Liver (tissue), 9 donors: ENCODE results near the gene TSPEAR. TPM values are rescaled to one million over a fixed set of nuclear protein-coding genes. Genes with fewer than 3 reads are reported as not detected.

Experiments used
- DNase-seq: peaks from one replicate; pipeline ENCODE4 v3.0.0-alpha.2; 2017; ENCODE audit warnings: low spot score
- H3K27ac ChIP-seq, 2 donors: one replicate each; pipeline ENCODE4 v1.7.0; 2013; ENCODE audit warnings: inconsistent platforms in 2 of 2, low read length in 2 of 2, control low read depth in 1 of 2, low read depth in 1 of 2, mild to moderate bottlenecking in 1 of 2
- H3K27me3 ChIP-seq, 4 donors: one replicate each; pipeline versions ENCODE4 v1.6.1 to v1.7.0; 2013; ENCODE audit warnings: low read length in 3 of 4, inconsistent platforms in 1 of 4, mild to moderate bottlenecking in 1 of 4, moderate library complexity in 1 of 4; ENCODE audit not compliant: control insufficient read depth in 4 of 4, insufficient read depth in 4 of 4
- H3K36me3 ChIP-seq, 4 donors: one replicate each; pipeline versions ENCODE4 v1.6.1 to v1.7.0; 2013; ENCODE audit warnings: low read length in 3 of 4, mild to moderate bottlenecking in 3 of 4, low read depth in 1 of 4, moderate library complexity in 1 of 4; ENCODE audit not compliant: control insufficient read depth in 4 of 4, insufficient read depth in 3 of 4
- H3K4me1 ChIP-seq, 4 donors: one replicate each; pipeline versions ENCODE4 v1.6.1 to v1.7.0; 2013; ENCODE audit warnings: low read length in 3 of 4, mild to moderate bottlenecking in 3 of 4, moderate library complexity in 1 of 4; ENCODE audit not compliant: control insufficient read depth in 4 of 4, insufficient read depth in 4 of 4
- H3K4me3 ChIP-seq, 3 donors: one replicate each; pipeline versions ENCODE4 v1.6.1 to v1.7.0; 2013; ENCODE audit warnings: low read length in 3 of 3, control low read depth in 1 of 3, low read depth in 1 of 3, mild to moderate bottlenecking in 1 of 3
- H3K9ac ChIP-seq, 2 donors: one replicate each; pipeline ENCODE4 v1.7.0; 2013; ENCODE audit warnings: low read length in 2 of 2, mild to moderate bottlenecking in 2 of 2, moderate library complexity in 2 of 2, control low read depth in 1 of 2, low read depth in 1 of 2
- H3K9me3 ChIP-seq, 4 donors: one replicate each; pipeline versions ENCODE4 v1.6.1 to v1.7.0; 2013; ENCODE audit warnings: low read length in 3 of 4; ENCODE audit not compliant: control insufficient read depth in 4 of 4
- ATF3 ChIP-seq: IDR thresholded peaks from 2 replicates; pipeline ENCODE4 v1.6.1; 2016; ENCODE audit warnings: antibody characterized with exemption
- EGR1 ChIP-seq, 2 donors: IDR thresholded peaks; 2 replicates each; pipeline ENCODE4 v1.6.1; 2016 to 2018; ENCODE audit warnings: antibody characterized with exemption in 2 of 2, low read depth in 2 of 2
- FOXA1 ChIP-seq: IDR thresholded peaks from 2 replicates; pipeline ENCODE4 v1.6.1; 2016; ENCODE audit warnings: antibody characterized with exemption
- FOXA2 ChIP-seq: IDR thresholded peaks from 2 replicates; pipeline ENCODE4 v1.6.1; 2016; ENCODE audit warnings: antibody characterized with exemption
- GABPA ChIP-seq, 2 donors: IDR thresholded peaks in 1 of 2; conservative IDR thresholded peaks in 1 of 2; 2 replicates each; pipeline ENCODE4 v1.6.1; 2016; ENCODE audit warnings: antibody characterized with exemption in 2 of 2, mild to moderate bottlenecking in 1 of 2, moderate library complexity in 1 of 2
- HNF4A ChIP-seq, 2 donors: conservative IDR thresholded peaks; 2 replicates each; pipeline ENCODE4 v1.6.1; 2016; ENCODE audit warnings: antibody characterized with exemption in 2 of 2, mild to moderate bottlenecking in 2 of 2
- HNF4G ChIP-seq: IDR thresholded peaks from 2 replicates; pipeline ENCODE4 v1.6.1; 2016; ENCODE audit warnings: antibody characterized with exemption
- JUND ChIP-seq, 2 donors: IDR thresholded peaks; 2 replicates each; pipeline ENCODE4 v1.6.1; 2016; ENCODE audit warnings: antibody characterized with exemption in 2 of 2
- NR2F2 ChIP-seq: IDR thresholded peaks from 2 replicates; pipeline ENCODE4 v1.6.1; 2016; ENCODE audit warnings: antibody characterized with exemption
- RAD21 ChIP-seq, 2 donors: IDR thresholded peaks; 2 replicates each; pipeline ENCODE4 v1.6.1; 2016; ENCODE audit warnings: antibody characterized with exemption in 2 of 2, mild to moderate bottlenecking in 2 of 2
- REST ChIP-seq: IDR thresholded peaks from 2 replicates; pipeline ENCODE4 v1.6.1; 2016; ENCODE audit warnings: antibody characterized with exemption, mild to moderate bottlenecking
- RXRA ChIP-seq, 2 donors: IDR thresholded peaks; 2 replicates each; pipeline ENCODE4 v1.6.1; 2017 to 2018; ENCODE audit warnings: antibody characterized with exemption in 2 of 2, mild to moderate bottlenecking in 1 of 2
- SP1 ChIP-seq: IDR thresholded peaks from 2 replicates; pipeline ENCODE4 v1.6.1; 2018; ENCODE audit warnings: antibody characterized with exemption, mild to moderate bottlenecking
- TAF1 ChIP-seq: conservative IDR thresholded peaks from 2 replicates; pipeline ENCODE4 v1.6.1; 2016; ENCODE audit warnings: antibody characterized with exemption, mild to moderate bottlenecking
- WGBS: extraction: QIAGEN DNeasy Blood & Tissue Kit; methylation state at CpG from one replicate; pipeline ENCODE4 v1.1.7; 2013; 5-methylcytosine and 5-hydroxymethylcytosine counted together
- polyA plus RNA-seq, 2 donors: library from polyadenylated mRNA; stranded (reverse) in 1 of 2; unstranded in 1 of 2; fragments of 200-250 nt in 1 of 2; fragments of >200 nt in 1 of 2; fragmentation: Nextera tagmentation in 1 of 2; extraction: Ambion mirVana in 1 of 2; gene quantifications; one replicate each; pipeline versions ENCODE4 v1.2.1 to v1.2.3, GENCODE V29; 2013 to 2015
- total RNA-seq, 2 donors: library from RNA; depleted of rRNA; stranded (reverse); fragments of >200 nt; gene quantifications; one replicate each; pipeline ENCODE4 v1.2.3, GENCODE V29; 2014
- TF ChIP-seq, protein P1 (sequence below): IDR thresholded peaks from 2 replicates; pipeline ENCODE4 v1.6.1; 2016; ENCODE audit warnings: antibody characterized with exemption
- TF ChIP-seq, protein P2 (sequence below): IDR thresholded peaks from 2 replicates; pipeline ENCODE4 v1.6.1; 2016; ENCODE audit warnings: antibody characterized with exemption
- TF ChIP-seq, protein P3 (sequence below): fragments of 150-350 bp; IDR thresholded peaks from 2 replicates; pipeline ENCODE4 v1.5.1; 2017; ENCODE audit warnings: improper control_type of control experiment, low read depth, low read length; ENCODE audit not compliant: missing input control
- donor health status: healthy.
- donor health status: healthy.
- donor health status: healthy.
- donor health status: healthy.
- donor health status: healthy.

Gene TSPEAR
- total and polyA plus RNA-seq, 4 donors: under 0.01 to 0.14 (median 0.01) TPM; not detected in 1

- DNase-seq: no peak
- TF ChIP-seq ATF3: no peak
- TF ChIP-seq HNF4A (conservative IDR thresholded peaks at IDR 0.05): no peak
- TF ChIP-seq FOXA1: no peak
- TF ChIP-seq HNF4G: no peak
- no peak for TF ChIP-seq TAF1
- no peak for TF ChIP-seq EGR1 (IDR thresholded peaks at IDR 0.05; ENCODE audit: low read depth in 2 of 2)
- TF ChIP-seq SP1: no peak
- no peak for TF ChIP-seq GABPA (IDR thresholded peaks at IDR 0.05 in 1 of 2, conservative IDR thresholded peaks at IDR 0.05 in 1 of 2)
- TF ChIP-seq NR2F2: no peak
- TF ChIP-seq, protein P1, sequence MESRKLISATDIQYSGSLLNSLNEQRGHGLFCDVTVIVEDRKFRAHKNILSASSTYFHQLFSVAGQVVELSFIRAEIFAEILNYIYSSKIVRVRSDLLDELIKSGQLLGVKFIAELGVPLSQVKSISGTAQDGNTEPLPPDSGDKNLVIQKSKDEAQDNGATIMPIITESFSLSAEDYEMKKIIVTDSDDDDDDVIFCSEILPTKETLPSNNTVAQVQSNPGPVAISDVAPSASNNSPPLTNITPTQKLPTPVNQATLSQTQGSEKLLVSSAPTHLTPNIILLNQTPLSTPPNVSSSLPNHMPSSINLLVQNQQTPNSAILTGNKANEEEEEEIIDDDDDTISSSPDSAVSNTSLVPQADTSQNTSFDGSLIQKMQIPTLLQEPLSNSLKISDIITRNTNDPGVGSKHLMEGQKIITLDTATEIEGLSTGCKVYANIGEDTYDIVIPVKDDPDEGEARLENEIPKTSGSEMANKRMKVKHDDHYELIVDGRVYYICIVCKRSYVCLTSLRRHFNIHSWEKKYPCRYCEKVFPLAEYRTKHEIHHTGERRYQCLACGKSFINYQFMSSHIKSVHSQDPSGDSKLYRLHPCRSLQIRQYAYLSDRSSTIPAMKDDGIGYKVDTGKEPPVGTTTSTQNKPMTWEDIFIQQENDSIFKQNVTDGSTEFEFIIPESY: no peak
- TF ChIP-seq, protein P2, sequence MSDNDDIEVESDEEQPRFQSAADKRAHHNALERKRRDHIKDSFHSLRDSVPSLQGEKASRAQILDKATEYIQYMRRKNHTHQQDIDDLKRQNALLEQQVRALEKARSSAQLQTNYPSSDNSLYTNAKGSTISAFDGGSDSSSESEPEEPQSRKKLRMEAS: no peak
- TF ChIP-seq FOXA2: no peak
- TF ChIP-seq, protein P3, sequence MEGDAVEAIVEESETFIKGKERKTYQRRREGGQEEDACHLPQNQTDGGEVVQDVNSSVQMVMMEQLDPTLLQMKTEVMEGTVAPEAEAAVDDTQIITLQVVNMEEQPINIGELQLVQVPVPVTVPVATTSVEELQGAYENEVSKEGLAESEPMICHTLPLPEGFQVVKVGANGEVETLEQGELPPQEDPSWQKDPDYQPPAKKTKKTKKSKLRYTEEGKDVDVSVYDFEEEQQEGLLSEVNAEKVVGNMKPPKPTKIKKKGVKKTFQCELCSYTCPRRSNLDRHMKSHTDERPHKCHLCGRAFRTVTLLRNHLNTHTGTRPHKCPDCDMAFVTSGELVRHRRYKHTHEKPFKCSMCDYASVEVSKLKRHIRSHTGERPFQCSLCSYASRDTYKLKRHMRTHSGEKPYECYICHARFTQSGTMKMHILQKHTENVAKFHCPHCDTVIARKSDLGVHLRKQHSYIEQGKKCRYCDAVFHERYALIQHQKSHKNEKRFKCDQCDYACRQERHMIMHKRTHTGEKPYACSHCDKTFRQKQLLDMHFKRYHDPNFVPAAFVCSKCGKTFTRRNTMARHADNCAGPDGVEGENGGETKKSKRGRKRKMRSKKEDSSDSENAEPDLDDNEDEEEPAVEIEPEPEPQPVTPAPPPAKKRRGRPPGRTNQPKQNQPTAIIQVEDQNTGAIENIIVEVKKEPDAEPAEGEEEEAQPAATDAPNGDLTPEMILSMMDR: no peak
- TF ChIP-seq RAD21 (IDR thresholded peaks at IDR 0.05): no peak
- TF ChIP-seq JUND (IDR thresholded peaks at IDR 0.05): no peak
- no peak for TF ChIP-seq RXRA (IDR thresholded peaks at IDR 0.05)
- TF ChIP-seq REST: no peak
- 91% methylated on average over 19 of the region's 19 CpGs for WGBS
- Histone ChIP-seq H3K4me1 (peaks cover 7 to 22% (median 20%) of the 10 kb centered on the region in 4 donors), H3K9me3 (no peaks in the 10 kb centered on the region), H3K27me3 (no peaks in the 10 kb centered on the region), H3K9ac (no peak overlapping the region), H3K4me3 (no peak overlapping the region), H3K36me3 (no peaks in the 10 kb centered on the region), H3K27ac (peak overlapping the region in 1 of 2 donors; percentile 22)
These were observed 237.3 kb downstream of the TSPEAR start for GRCh38 chr21:44473915-44474555.
